Upper lobe of left lung (tissue), 4 donors: Measurements from ENCODE around the gene MDP1.

Experiments
- CTCF ChIP-seq, 6 experiments: fragments of 450-650 bp in 4 of 6; fragments of 200-600 bp in 2 of 6; sonication (generic) in 2 of 6; IDR thresholded peaks; one replicate each; pipeline ENCODE4 v1.5.1; 2016 to 2019; ENCODE audit warnings: antibody characterized with exemption in 6 of 6
- EP300 ChIP-seq, 4 donors: sonication (generic); formaldehyde crosslinking; IDR thresholded peaks; one replicate each; pipeline ENCODE4 v1.5.1; 2017; ENCODE audit warnings: antibody characterized with exemption in 4 of 4, control low read depth in 2 of 4
- POLR2A ChIP-seq, 4 donors: fragments of 450-650 bp; IDR thresholded peaks; one replicate each; pipeline ENCODE4 v1.5.1; 2016 to 2017; ENCODE audit warnings: antibody characterized with exemption in 4 of 4, mild to moderate bottlenecking in 2 of 4
- POLR2AphosphoS5 ChIP-seq, 2 donors: sonication (generic); formaldehyde crosslinking; IDR thresholded peaks; one replicate each; pipeline ENCODE4 v1.5.1; 2017; ENCODE audit warnings: antibody characterized with exemption in 2 of 2

DNA sequence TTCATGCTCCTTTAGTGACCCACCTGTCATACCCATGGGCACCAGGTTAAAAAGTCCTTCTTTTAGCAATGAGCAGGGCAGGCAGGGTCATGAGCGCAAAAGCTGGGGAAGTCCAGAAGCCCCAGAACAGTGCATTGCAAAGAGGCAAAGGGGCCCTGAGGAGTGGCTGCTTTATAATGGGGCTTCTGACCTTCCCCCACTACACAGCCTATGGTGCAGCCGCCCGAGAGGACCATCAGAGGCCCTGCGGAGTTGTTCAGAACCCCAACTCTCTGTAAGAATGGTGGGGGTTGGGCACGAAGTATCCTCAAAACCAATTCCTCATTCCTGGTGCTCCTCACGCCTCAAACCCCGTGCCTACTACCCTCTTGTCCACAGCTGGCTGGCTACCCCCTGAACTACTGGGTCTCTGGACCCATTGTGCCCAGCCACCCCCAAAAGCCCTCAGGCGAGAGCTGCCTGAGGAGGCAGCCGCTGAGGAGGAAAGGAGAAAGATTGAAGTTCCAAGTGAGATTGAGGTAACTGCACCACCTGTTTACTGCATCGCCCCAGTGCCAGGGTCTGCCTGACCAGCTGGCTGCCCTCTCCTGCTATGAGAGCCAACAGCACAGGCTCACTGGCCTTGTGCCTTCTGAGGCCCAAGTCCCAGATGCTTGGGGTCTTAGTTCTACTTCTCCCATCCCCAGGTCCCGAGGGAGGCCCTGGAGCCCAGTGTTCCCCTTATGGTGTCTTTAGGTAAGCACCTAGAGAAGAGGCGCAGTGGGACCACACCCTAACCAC is 37.3 kb downstream of the MDP1 start:
- TF ChIP-seq CTCF (IDR thresholded peaks at IDR 0.05) (no peak), EP300 (IDR thresholded peaks at IDR 0.05) (no peak), POLR2AphosphoS5 (IDR thresholded peaks at IDR 0.05) (no peak), POLR2A (IDR thresholded peaks at IDR 0.05) (no peak)
